Mucosa of descending colon (tissue), 3 donors: Measurements from ENCODE around the gene ITGB7. TPM values are rescaled to one million over a fixed set of nuclear protein-coding genes. Genes with fewer than 3 reads are reported as not detected.

Source experiments
- ATAC-seq: fragments of 200-7000 bp; cut with Tn5 transposase; one replicate; pipeline ENCODE4 v1.9.1; 2020; ENCODE audit warnings: mild to moderate bottlenecking, moderate library complexity
- DNase-seq, 3 donors: peaks; one replicate each; pipeline ENCODE4 v3.0.0-alpha.2; 2020
- H3K36me3 ChIP-seq: fragments of 200-600 bp; one replicate; pipeline ENCODE4 v1.8.0; 2021; ENCODE audit warnings: low read depth, mild to moderate bottlenecking
- H3K4me1 ChIP-seq: fragments of 200-600 bp; one replicate; pipeline ENCODE4 v1.8.0; 2021; ENCODE audit warnings: low read depth, mild to moderate bottlenecking
- H3K4me3 ChIP-seq: fragments of 200-600 bp; one replicate; pipeline ENCODE4 v1.8.0; 2021; ENCODE audit warnings: mild to moderate bottlenecking
- H3K9me3 ChIP-seq: fragments of 200-600 bp; one replicate; pipeline ENCODE4 v1.8.0; 2021; ENCODE audit warnings: mild to moderate bottlenecking
- intact Hi-C, 2 donors: fragments of 100-400 bp; cut with DNase I in 1 of 2; cut with micrococcal nuclease in 1 of 2; formaldehyde crosslinking; loops; one replicate each; pipeline versions ENCODE4 v1.11.0 to v1.11.1; 2022; cut with DNase I, micrococcal nuclease
- total RNA-seq, 3 donors: library from RNA; stranded (reverse); fragmentation: NEBNext Ultra II Directional in 2 of 3; extraction: Animal tissue kit (Norgen Biotek cat#: 25700) in 2 of 3; gene quantifications; one replicate each; pipeline versions ENCODE4 v1.2.1 to v1.2.4, GENCODE V29; 2021 to 2023
- TF ChIP-seq, protein P1 (sequence below): fragments of 200-600 bp; IDR thresholded peaks from one replicate; pipeline ENCODE4 v1.8.0; 2022; ENCODE audit warnings: antibody characterized with exemption, mild to moderate bottlenecking
- donor health status: DM: no; HTN: no; CAD: no; lungs with moderate emphysema.
- donor health status: DM: no; HTN: no; CAD: no.
- donor health status: DM: no; HTN: yes; CAD: no.

Gene ITGB7
- total RNA-seq, 3 donors from 2014 or later, result 6.2 to 13.8 (median 7.3) TPM

DNA sequence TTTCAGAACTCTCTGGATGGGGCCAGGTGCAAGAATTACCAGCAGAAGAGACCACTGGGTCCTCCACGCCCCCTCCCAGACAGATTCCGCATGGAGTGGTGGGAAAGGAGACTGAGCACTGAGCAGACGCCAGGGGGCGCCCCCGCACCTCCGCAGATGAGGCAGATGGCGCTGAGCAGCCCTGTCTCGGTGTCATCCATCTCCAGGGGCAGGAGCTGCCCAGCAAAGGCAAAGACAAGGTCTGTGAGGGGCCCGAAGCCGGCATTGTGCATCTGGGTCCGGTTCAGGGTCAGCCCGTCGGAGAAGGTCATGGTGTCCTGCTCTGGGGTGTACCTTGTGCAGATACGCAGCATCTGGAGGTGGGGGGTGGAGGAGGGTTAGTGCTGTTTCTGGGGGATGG, 6.3 kb upstream of the ITGB7 start:
- ATAC-seq, result peak; percentile 75
- peaks cover 29% of the 10 kb centered on the region for H3K4me1 ChIP-seq
- H3K9me3 ChIP-seq, result no peaks in the 10 kb centered on the region
- no peak overlapping the region for H3K4me3 ChIP-seq
- DNase-seq, result peak; percentile 89 to 92 (median 89)
- no peaks in the 10 kb centered on the region for H3K36me3 ChIP-seq
- TF ChIP-seq, protein P1, sequence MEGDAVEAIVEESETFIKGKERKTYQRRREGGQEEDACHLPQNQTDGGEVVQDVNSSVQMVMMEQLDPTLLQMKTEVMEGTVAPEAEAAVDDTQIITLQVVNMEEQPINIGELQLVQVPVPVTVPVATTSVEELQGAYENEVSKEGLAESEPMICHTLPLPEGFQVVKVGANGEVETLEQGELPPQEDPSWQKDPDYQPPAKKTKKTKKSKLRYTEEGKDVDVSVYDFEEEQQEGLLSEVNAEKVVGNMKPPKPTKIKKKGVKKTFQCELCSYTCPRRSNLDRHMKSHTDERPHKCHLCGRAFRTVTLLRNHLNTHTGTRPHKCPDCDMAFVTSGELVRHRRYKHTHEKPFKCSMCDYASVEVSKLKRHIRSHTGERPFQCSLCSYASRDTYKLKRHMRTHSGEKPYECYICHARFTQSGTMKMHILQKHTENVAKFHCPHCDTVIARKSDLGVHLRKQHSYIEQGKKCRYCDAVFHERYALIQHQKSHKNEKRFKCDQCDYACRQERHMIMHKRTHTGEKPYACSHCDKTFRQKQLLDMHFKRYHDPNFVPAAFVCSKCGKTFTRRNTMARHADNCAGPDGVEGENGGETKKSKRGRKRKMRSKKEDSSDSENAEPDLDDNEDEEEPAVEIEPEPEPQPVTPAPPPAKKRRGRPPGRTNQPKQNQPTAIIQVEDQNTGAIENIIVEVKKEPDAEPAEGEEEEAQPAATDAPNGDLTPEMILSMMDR, result peak; percentile 90
- intact Hi-C loops, result loop anchor here (5.0 kb wide), 2 partner anchors 39 to 74 kb away; a partner anchor contains a TSS

DNA sequence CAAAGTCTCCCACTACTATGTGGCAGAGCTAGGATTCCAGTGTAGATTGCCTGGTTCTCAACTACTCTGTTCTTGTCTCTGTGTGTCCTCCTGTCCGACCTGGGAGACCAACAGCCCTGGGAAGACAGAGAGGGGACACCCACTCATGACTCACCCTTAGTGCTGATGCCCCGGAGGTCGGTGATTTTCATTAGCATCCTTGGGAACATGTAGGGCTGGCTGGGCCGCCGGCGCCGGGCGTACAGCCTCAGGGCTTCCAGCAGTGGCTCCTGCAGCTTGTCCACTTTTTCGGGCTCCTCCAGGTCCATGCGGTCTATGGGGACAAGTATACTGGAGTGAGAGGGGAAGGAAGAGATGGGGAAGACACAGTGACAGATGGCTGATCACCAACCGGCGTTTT, 5.9 kb upstream of the ITGB7 start:
- peaks cover 25% of the 10 kb centered on the region for H3K4me1 ChIP-seq
- DNase-seq, result no peak
- TF ChIP-seq, protein P1, result no peak
- no peak for ATAC-seq
- intact Hi-C loops, result loop anchor here (5.0 kb wide), 2 partner anchors 39 to 74 kb away; a partner anchor contains a TSS
- H3K9me3 ChIP-seq, result no peaks in the 10 kb centered on the region
- H3K36me3 ChIP-seq, result no peaks in the 10 kb centered on the region
- H3K4me3 ChIP-seq, result no peak overlapping the region

DNA sequence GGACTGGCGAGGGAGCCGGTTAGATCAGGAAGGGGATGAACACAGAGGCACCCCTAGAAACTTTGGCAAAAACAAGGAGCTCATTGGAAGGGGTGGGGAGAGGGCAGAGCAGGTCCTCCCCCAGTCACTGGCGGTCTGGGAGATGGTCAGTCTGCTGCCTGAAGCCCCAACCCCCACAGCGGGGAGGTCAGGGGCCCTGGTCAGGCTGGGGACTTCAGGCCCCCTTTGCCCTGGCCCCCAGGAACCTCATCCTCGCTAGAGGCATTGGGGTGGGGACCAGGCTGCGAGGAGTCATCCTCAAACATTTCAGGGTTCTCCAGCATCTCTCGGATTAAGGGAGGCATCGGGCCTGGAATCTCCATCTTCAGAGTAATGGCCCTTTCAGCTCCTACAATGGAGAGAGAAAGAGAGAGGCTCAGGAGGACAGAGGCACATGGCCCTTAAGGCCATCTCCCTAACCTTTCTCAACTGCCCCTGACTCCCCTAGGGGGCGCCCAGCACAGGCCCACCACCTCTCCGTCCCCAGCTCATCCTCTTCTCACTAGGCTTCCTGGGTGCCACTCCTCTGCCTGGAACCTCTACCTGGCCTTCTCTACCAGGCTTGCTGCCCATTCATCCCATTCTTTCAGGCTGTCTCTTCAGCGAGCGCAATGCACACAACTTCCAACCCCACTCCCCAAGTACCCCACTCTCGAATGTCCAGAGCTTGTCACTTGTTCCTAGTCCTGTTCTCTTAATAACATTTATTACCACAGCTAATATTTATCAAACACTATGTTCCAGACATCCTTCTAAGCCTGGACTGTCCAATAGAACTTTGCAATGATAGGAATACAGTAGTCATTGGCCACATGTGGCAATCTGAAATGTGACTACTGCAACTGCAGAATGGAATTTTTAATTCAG, 4.7 kb upstream of the ITGB7 start:
- H3K4me3 ChIP-seq, result no peak overlapping the region
- H3K9me3 ChIP-seq, result no peaks in the 10 kb centered on the region
- ATAC-seq (no peak), DNase-seq (no peak)
- no peaks in the 10 kb centered on the region for H3K36me3 ChIP-seq
- TF ChIP-seq, protein P1, result no peak
- H3K4me1 ChIP-seq, result peaks cover 23% of the 10 kb centered on the region
- intact Hi-C loops, result loop anchor here (5.0 kb wide), 2 partner anchors 41 to 76 kb away; a partner anchor contains a TSS

DNA sequence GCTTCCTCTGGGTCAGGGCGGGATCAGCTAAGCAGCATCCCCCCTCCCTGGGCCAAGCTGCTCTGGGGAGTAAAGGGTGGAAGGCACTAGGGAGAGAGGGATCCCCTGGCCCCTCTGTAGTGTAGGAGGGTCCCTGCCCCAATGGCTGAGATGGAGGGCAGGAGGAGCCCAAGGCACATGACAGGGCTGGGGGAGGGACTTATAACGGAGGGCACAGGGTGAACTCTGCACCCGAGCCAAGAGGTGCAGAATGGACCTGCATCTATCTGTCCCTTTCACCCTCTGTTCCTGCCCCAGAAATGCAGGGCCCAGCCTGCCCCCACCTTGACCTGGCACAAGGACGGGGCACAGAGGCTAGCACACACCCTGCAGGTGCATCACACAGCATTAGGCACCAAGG, 3.8 kb upstream of the ITGB7 start:
- Histone ChIP-seq H3K4me3 (no peak overlapping the region), H3K4me1 (peaks cover 23% of the 10 kb centered on the region), H3K36me3 (no peaks in the 10 kb centered on the region), H3K9me3 (no peaks in the 10 kb centered on the region)
- ATAC-seq, result no peak
- TF ChIP-seq, protein P1, result no peak
- DNase-seq, result no peak
- intact Hi-C loops, result loop anchor here (5.0 kb wide), 2 partner anchors 41 to 76 kb away; a partner anchor contains a TSS

DNA sequence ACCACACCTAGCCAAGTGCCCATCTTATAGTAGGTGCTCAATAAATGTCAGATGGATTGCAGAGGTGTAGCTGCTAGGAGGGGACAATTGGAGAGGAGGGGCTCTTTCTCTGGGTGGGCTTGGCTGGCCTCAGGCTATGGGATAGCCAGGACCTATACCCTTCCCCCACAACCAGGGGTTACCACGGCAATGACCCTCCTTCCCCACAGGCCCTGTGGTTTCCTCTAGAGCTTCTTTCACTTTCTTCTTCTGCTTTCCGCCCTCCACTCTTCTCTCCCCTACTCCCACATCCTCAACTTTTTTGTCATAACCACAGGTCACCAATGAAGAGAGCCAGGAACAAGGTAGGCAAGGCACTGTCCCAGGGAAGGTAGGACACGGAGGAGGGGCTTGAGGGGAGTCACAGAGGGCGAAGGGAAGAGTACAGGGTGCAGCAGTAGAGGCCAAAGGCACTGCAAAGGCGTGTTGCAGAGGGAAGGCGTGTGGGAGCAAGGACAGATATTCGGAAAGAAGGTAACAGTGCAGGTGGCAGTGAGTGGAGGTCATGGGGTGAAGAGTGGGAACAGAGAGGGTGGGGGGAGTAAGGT, 1.9 kb upstream of the ITGB7 start:
- H3K9me3 ChIP-seq, result no peaks in the 10 kb centered on the region
- intact Hi-C loops, result no loop called here
- no peaks in the 10 kb centered on the region for H3K36me3 ChIP-seq
- DNase-seq (no peak), ATAC-seq (peak; percentile 39)
- H3K4me1 ChIP-seq, result peaks cover 30% of the 10 kb centered on the region
- no peak overlapping the region for H3K4me3 ChIP-seq
- TF ChIP-seq, protein P1, result no peak
